Stomach (tissue), 9 donors: ENCODE data around the gene COL27A1. TPM values are rescaled to one million over a fixed set of nuclear protein-coding genes. Genes with fewer than 3 reads are reported as not detected.

ENCODE experiments used
- DNase-seq, 2 donors: peaks; one replicate each; pipeline versions ENCODE4 v3.0.0 to v3.0.0-alpha.2; 2013 to 2019
- H3K27ac ChIP-seq, 5 donors: fragments of 200-600 bp in 4 of 5; sonication (generic) in 4 of 5; one replicate each; pipeline ENCODE4 v1.5.1; 2013 to 2019; ENCODE audit warnings: mild to moderate bottlenecking in 1 of 5, moderate library complexity in 1 of 5
- H3K27me3 ChIP-seq, 3 donors: fragments of 200-600 bp; sonication (generic); one replicate each; pipeline ENCODE4 v1.5.1; 2017 to 2019; ENCODE audit warnings: mixed run types in 1 of 3
- H3K36me3 ChIP-seq, 4 donors: fragments of 200-600 bp; sonication (generic); 1 replicate in 3 of 4; 2 replicates in 1 of 4; pipeline ENCODE4 v1.5.1; 2016 to 2019
- H3K4me1 ChIP-seq, 4 donors: fragments of 200-600 bp; sonication (generic); one replicate each; pipeline ENCODE4 v1.5.1; 2016 to 2019
- H3K4me3 ChIP-seq, 4 donors: fragments of 200-600 bp; sonication (generic) in 3 of 4; one replicate each; pipeline ENCODE4 v1.5.1; 2016 to 2019; ENCODE audit warnings: mild to moderate bottlenecking in 1 of 4
- H3K9me3 ChIP-seq, 4 donors: fragments of 200-600 bp; sonication (generic); one replicate each; pipeline ENCODE4 v1.5.1; 2016 to 2019
- CTCF ChIP-seq, 7 experiments: fragments of 450-650 bp in 4 of 7; fragments of 200-600 bp in 3 of 7; sonication (generic) in 3 of 7; IDR thresholded peaks; one replicate each; pipeline ENCODE4 v1.5.1; 2016 to 2019; ENCODE audit warnings: antibody characterized with exemption in 7 of 7, control low read depth in 2 of 7, mild to moderate bottlenecking in 1 of 7
- EP300 ChIP-seq: sonication (generic); formaldehyde crosslinking; IDR thresholded peaks from one replicate; pipeline ENCODE4 v1.6.1; 2017; ENCODE audit warnings: antibody characterized with exemption
- POLR2A ChIP-seq, 4 donors: fragments of 450-650 bp; IDR thresholded peaks; one replicate each; pipeline ENCODE4 v1.6.1; 2016; ENCODE audit warnings: antibody characterized with exemption in 4 of 4, control low read depth in 2 of 4, mild to moderate bottlenecking in 1 of 4, moderate library complexity in 1 of 4
- POLR2AphosphoS5 ChIP-seq, 3 donors: sonication (generic); formaldehyde crosslinking; IDR thresholded peaks; one replicate each; pipeline ENCODE4 v1.6.1; 2016; ENCODE audit warnings: antibody characterized with exemption in 3 of 3
- WGBS, 5 donors: extraction: QIAGEN DNeasy Blood & Tissue Kit in 3 of 5; methylation state at CpG; one replicate each; pipeline versions ENCODE4 v1.1.5 to v1.1.7; 2013 to 2018; 5-methylcytosine and 5-hydroxymethylcytosine counted together
- intact Hi-C: fragments of 100-400 bp; cut with DNase I; formaldehyde crosslinking; loops from one replicate; pipeline ENCODE4 v1.15.1; 2023; ENCODE audit warnings: low total_unique reads
- polyA plus RNA-seq, 3 donors: library from polyadenylated mRNA; stranded (reverse); fragments of 200-250 nt; gene quantifications; one replicate each; pipeline ENCODE4 v1.2.3, GENCODE V29; 2013
- total RNA-seq, 5 donors: library from RNA; depleted of rRNA; stranded (reverse); fragments of >200 nt; gene quantifications; one replicate each; pipeline versions ENCODE4 v1.1.0 to v1.2.3, GENCODE V29; 2014 to 2016
- donor health status: healthy with polysubstance abuse.
- donor health status: Bipolar disorder and iron deficiency.
- donor health status: healthy.

COL27A1 gene
- total and polyA plus RNA-seq, 8 donors: 2.9 to 26.3 (median 8.2) TPM

GRCh38 chr9:114339130-114339908, 184.0 kb downstream of the COL27A1 start:
- TF ChIP-seq CTCF (IDR thresholded peaks at IDR 0.05) (peak in 5 of 7 experiments; percentile 37 to 79 (median 57)), POLR2AphosphoS5 (IDR thresholded peaks at IDR 0.05) (no peak)
- 78 to 85% (median 83%) methylated on average over 15 to 16 of the region's 16 CpGs for WGBS, 5 donors
- no peak overlapping the region for H3K4me3 ChIP-seq
- peak; percentile 40 to 60 for DNase-seq
- H3K4me1 ChIP-seq: peaks cover 0 to 13% (median 0%) of the 10 kb centered on the region in 4 donors
- intact Hi-C loops: no loop called here
- no peaks in the 10 kb centered on the region for H3K27me3 ChIP-seq
- H3K9me3 ChIP-seq: no peaks in the 10 kb centered on the region
- peak overlapping the region in 1 of 5 donors; percentile 7 for H3K27ac ChIP-seq
- H3K36me3 ChIP-seq: peaks cover 72 to 100% (median 100%) of the 10 kb centered on the region in 4 donors

GRCh38 chr9:114341152-114341830, 186.0 kb downstream of the COL27A1 start:
- intact Hi-C loops: no loop called here
- WGBS, 5 donors: 83 to 87% (median 84%) methylated on average over 12 of the region's 12 CpGs
- no peaks in the 10 kb centered on the region for H3K27me3 ChIP-seq
- no peak overlapping the region for H3K27ac ChIP-seq
- peaks cover 0 to 13% (median 0%) of the 10 kb centered on the region in 4 donors for H3K4me1 ChIP-seq
- TF ChIP-seq CTCF (IDR thresholded peaks at IDR 0.05) (no peak), EP300 (no peak), POLR2A (IDR thresholded peaks at IDR 0.05) (no peak), POLR2AphosphoS5 (IDR thresholded peaks at IDR 0.05) (no peak)
- H3K9me3 ChIP-seq: no peaks in the 10 kb centered on the region
- no peak for DNase-seq
- peaks cover 84 to 100% (median 100%) of the 10 kb centered on the region in 4 donors for H3K36me3 ChIP-seq
- H3K4me3 ChIP-seq: no peak overlapping the region

- Histone ChIP-seq H3K9me3 (no peaks in the 10 kb centered on the region), H3K4me3 (no peak overlapping the region), H3K4me1 (peaks cover 0 to 13% (median 0%) of the 10 kb centered on the region in 4 donors), H3K36me3 (peaks cover 84 to 100% (median 100%) of the 10 kb centered on the region in 4 donors), H3K27ac (no peak overlapping the region), H3K27me3 (no peaks in the 10 kb centered on the region)
- 90 to 97% (median 95%) methylated on average over 4 of the region's 4 CpGs for WGBS, 5 donors
- no peak for DNase-seq
- intact Hi-C loops: no loop called here
- TF ChIP-seq EP300 (no peak), POLR2AphosphoS5 (IDR thresholded peaks at IDR 0.05) (no peak), POLR2A (IDR thresholded peaks at IDR 0.05) (no peak), CTCF (IDR thresholded peaks at IDR 0.05) (no peak)
Observed at GRCh38 chr9:114341991-114342390, 186.7 kb downstream of the COL27A1 start.

GRCh38 chr9:114342755-114343440, 187.6 kb downstream of the COL27A1 start:
- no peak for DNase-seq
- TF ChIP-seq EP300: no peak
- TF ChIP-seq POLR2A (IDR thresholded peaks at IDR 0.05): no peak
- TF ChIP-seq CTCF (IDR thresholded peaks at IDR 0.05): no peak
- TF ChIP-seq POLR2AphosphoS5 (IDR thresholded peaks at IDR 0.05): no peak
- peaks cover 0 to 13% (median 0%) of the 10 kb centered on the region in 4 donors for H3K4me1 ChIP-seq
- no peak overlapping the region for H3K4me3 ChIP-seq
- H3K36me3 ChIP-seq: peaks cover 84 to 100% (median 100%) of the 10 kb centered on the region in 4 donors
- no peak overlapping the region for H3K27ac ChIP-seq
- WGBS, 5 donors: 88 to 94% (median 93%) methylated on average over 5 of the region's 5 CpGs
- no peaks in the 10 kb centered on the region for H3K9me3 ChIP-seq
- intact Hi-C loops: no loop called here
- no peaks in the 10 kb centered on the region for H3K27me3 ChIP-seq
